HG03159 (cell line): Measurements from ENCODE around the gene ZNF581.

Source experiments
- ATAC-seq: cut with Tn5 transposase; IDR thresholded peaks from one replicate; pipeline ENCODE4 v1.9.1; 2021; ENCODE audit warnings: mild to moderate bottlenecking, moderate library complexity; ENCODE audit not compliant: unreplicated experiment

ZNF581 gene

GRCh38 chr19:55643003-55643886 lies at the start of gene ZNF581:
ZNF581 (plus strand) TSS chr19:55643649; CDS start chr19:55644572, 923 bp downstream.
- ATAC-seq = no peak

DNA sequence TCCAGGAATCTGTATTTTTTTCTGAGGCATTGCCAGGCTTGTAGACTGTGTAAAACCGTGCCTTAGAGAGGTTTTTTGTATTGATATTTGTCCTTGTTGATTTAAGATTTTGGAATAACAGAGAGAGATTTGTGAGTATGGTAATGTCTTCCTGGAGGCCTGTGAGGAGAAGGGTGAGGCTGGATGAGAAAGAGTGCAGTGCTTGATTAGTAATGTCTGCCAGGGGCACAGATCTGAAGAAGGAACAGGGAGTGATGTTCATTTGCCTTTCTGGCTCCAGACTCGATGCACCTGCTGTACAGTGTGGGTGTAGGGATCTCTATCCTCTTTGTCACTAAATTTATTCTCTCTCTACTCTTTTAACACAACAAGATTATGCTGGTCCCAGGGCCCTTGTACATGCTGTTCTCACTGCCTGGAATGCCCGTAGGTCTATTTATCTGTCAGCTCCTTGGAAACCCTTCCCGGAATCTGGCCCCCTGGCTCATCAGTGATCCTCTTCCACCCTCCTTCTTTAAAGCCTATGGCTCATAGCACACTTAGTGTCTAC lies 48.4 kb upstream of the ZNF581 start:
- no peak for ATAC-seq

DNA sequence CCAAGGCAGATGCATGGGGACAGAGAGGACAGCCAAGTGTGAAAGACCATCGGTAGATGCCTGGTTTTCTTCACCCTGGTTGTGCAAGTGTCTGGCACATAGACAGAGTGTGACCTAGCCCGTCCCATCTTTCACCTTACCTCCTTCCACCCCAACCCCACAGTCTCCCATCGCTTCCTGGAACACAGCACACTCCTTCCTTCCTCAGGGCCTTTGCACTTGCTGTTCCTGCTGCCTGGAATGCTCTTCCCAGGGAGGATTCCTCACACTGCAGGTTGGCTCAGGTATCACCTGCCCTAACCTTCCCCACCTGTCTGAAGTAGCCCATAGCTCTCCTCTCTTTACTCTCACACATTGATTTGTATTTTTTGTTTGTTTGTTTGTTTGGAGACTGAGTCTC lies 47.1 kb upstream of the ZNF581 start:
- no peak for ATAC-seq

GRCh38 chr19:55597501-55597921 lies 45.9 kb upstream of the ZNF581 start:
- no peak for ATAC-seq

DNA sequence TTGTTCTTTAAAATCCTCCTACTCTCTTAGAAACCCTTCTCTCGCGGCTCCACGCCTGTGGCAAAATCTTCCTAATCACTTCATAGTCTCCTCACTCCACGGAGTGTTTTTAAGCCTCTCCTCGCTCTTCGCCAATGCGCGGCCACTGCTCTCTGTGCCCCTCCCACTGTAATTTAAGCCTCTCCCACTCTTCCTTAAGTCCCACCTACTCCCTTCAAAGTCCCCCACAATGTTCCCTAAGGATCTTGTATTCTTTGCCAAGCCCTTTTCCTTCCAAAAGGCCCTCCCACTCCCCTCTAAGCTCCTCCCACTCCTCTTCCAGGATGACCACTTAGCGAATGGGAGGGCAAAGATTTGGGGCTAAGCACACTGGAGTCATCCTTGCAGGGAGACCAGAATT lies 45.4 kb upstream of the ZNF581 start:
- ATAC-seq = no peak

DNA sequence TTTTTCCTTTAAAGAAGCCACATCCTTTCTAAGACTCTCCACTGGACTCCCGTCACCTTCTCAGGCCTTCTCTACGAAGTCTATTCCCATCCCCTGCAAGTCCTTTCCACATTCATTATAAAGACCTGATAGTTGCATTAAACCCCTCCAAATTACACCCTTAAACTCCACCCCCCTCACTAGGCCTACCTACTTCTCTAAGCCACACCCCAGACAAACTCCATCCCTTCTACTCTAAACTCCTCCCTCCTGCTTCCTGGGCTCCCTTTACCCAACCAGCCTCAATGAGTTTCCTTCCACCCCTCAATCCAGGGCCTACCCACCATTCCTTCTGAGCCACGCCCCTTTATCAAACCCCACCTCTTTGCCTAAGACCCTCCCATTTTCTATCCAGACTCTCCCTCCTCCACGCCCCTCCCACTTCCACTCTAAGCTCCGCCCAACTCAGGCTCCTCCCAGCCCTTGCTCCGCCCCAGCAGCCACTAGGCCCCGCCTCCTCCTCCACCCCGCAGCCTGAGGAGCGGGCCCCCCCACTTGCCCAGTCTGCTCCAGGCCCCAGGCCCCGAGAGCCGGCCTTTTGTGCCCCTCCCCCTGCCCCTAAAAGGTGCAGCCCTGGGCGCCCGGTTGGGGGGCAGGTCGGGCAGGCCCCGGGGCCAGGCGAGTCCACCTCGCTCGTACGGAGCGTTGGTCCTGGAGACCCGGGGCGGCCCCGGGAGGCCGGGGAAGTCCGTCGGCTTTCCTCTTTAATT lies 44.6 kb upstream of the ZNF581 start:
- peak; percentile 42 for ATAC-seq

DNA sequence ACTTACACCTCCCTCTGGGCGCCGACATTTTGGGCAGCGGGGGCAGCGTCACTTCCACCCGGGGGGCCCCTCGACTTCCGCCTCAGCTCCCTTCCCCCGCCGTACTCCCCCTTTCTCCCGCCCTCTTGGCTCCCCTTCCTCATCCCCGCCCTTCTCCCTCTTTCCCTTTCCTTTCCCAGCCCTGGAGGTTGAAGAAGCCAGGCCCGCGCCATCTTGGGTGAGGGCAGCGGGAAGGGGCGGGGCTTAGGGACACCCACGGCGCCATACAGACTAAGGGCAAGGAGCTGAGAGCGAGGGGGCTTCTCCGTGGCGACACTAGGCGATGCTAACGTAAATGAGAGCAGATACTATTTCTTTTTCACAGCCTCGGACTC lies 44.0 kb upstream of the ZNF581 start, which contains the start of gene FIZ1:
Gene FIZ1 (minus strand): TSS at position 50 of the 374 bp plus-strand sequence. CDS start 1,652 bp downstream, outside the sequence.
- ATAC-seq = peak; percentile 50

DNA sequence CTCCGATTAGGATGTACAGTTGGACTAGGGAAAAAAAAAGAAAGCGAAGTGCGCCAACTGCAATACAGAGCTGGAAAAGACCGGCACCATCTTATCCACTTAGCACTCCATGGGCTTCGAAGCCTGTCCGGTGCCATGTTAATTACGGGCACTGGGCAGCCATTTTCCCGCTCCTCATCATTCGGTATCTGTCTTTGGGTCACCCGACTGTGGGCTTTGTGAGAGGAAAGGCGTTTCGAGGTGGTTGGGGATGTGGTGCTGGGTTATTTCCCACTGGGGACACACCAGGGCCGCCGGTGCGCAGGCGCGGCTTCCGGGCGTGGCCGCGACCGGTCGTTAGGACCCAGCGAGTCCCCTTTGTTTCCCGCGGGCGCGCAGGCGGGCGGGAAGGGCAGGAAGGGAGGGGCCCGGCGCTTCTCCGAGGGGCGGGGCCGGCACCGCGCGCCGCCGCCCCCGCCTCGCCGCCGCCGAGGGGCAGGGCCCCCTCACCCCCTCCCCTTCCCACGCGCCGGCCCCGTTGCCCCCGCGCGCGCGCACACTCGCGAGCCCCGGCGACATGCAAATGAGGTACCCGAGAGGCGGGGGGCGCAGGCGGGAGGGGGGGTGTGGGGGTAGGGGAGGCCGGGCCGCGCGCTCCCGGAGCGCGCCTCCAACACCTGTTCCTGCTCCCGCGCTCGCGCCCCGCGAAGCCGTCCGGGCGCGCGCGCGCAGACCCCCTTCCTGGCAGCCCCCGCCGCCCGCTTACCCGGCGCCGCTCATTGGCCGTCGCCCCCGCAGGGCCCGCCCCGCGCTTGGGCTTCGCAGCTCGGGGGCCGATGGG lies 43.4 kb upstream of the ZNF581 start, which contains the start of gene ZNF524:
Gene ZNF524 (plus strand): TSS at position 447 of the 820 bp plus-strand sequence. CDS start 1,825 bp downstream, outside the sequence.
- peak; percentile 41 for ATAC-seq

GRCh38 chr19:55600662-55601028 lies 42.8 kb upstream of the ZNF581 start:
- ATAC-seq = no peak

DNA sequence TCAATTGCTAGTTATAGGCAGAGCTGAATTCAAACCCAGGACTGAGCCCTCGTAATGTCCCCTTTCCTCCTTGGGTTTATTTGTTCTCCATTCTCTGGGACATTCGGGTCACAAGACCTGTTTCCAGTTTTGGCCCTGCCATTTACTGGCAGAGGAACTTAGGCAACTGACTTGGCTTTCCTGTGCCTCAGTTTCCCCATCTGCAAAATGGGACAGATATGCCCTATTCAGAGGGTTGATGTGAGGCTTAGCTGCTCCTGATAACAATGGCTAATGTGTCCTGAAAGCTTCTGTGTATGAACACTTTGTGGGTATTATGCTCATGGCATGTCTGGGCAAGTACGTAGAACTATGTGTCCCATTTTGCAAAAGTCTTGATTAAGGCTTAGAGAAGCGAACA lies 42.4 kb upstream of the ZNF581 start:
- ATAC-seq = no peak

- ATAC-seq = no peak
Measured at GRCh38 chr19:55602104-55603001, 41.1 kb upstream of the ZNF581 start.

DNA sequence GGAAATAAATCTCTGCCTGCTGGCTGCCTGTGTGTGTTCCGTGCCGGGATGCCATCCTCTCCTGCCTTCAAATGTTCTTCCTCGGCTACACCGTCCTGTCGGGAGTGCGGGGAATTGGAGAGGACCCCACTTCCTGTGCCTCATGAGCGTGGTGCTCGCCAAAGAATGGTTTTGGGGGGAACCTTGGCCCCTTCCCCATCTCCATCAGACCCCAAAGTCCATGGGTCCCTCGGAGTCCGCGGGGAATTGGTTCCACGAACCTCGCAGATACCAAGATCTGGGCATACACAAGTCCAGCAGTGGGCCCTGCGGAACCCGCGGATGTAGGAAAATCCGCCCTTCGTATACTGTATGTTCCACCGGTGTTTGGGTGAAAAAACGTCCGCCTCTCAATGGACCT lies 40.3 kb upstream of the ZNF581 start:
- no peak for ATAC-seq

GRCh38 chr19:55603581-55604292 lies 39.7 kb upstream of the ZNF581 start:
- ATAC-seq = no peak

GRCh38 chr19:55605207-55605636 lies 38.2 kb upstream of the ZNF581 start:
- ATAC-seq = peak; percentile 78

DNA sequence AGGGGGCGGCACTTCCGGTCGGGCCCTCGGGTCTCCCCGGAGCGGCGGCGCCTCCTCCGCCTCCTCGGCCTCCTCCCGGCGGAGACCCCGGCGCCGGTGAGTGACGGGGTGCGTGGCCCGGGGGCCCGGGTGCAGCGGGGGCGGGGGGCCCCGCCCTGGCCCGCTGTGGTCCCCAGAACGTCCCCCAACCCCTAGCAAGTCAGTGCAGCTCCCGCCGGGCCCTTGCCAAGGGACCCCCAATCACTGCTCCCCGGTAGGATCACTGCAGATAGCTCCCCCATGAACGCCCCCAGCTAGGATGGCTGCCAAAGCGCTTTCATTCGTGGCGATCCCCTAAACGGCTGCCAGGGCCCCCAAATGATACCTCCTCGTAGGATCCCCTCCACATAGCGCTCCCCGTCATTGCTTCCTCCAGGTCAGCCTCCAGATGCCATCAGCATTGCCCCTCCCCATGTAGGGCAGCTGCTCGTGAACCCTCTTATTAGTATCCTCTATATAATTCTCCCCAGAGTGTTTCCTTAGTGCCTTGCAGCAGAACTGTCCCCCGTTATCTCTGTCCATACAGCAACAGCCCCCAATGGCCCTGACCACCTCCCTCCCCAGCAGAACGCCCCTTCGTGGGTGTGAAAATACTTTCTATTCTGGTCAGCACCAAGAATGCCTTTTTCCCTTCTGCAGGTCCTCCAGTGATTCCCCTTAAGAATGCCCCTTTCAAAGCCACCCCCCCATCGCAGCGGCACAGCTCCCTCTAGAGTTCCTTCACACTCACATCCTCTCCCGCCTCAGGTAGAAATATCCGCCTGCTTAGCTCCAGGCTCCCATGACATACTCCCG lies 37.6 kb upstream of the ZNF581 start, which contains the start of gene ZNF865:
Gene ZNF865 (plus strand): TSS at position 11 of the 834 bp plus-strand sequence. CDS start 7,972 bp downstream, outside the sequence.
- peak; percentile 34 for ATAC-seq

DNA sequence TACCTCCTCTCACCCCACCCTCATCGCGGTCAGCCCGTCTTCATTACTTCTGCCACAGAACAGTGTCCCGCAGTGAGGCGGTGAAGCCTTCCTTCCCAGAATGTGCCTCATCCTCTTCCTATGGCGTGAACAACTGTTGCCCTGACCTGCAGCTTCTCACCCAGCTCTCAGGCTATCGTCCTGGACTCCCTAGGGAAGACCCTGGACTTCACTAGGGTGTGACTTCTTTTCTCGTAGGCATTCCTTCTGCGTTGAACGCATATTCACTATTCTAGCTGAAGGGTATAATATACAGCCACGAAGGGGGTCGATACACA lies 37.0 kb upstream of the ZNF581 start:
- no peak for ATAC-seq

GRCh38 chr19:55606817-55607216 lies 36.6 kb upstream of the ZNF581 start:
- ATAC-seq = no peak

DNA sequence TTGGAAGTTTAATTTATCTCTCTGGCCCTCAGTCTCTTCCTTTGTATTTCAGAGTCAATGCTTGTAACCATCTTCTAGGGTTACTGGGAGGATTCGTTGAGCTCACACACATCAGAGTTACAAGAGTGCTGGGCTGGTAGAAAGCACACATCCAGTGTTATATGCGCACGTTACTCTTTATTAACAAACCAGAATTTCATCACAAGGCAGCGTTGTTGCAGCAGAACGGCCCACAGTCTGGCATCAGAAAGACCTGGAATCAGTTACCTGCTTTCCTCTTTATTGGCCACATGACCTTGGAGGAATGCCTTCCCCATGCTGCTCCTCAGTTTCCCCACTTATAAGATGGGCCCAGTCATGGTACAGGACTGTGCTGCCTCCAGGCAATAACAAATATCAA lies 34.1 kb upstream of the ZNF581 start:
- no peak for ATAC-seq
